GM19099 (cell line): ENCODE data around the gene SLC66A2.

ENCODE experiments used
- POLR2A ChIP-seq: IDR thresholded peaks from 3 replicates; pipeline ENCODE4 v1.6.1; 2011; ENCODE audit warnings: low read depth; ENCODE audit not compliant: insufficient read length; ENCODE audit errors: extremely low read depth

Gene SLC66A2

GRCh38 chr18:79923896-79924585 lies 27.4 kb downstream of the SLC66A2 start:
- no peak for TF ChIP-seq POLR2A

GRCh38 chr18:79922971-79923411 lies 28.5 kb downstream of the SLC66A2 start:
- TF ChIP-seq POLR2A, result no peak

GRCh38 chr18:79921984-79922965 lies 29.2 kb downstream of the SLC66A2 start:
- no peak for TF ChIP-seq POLR2A

GRCh38 chr18:79919089-79919488 lies 32.4 kb downstream of the SLC66A2 start:
- no peak for TF ChIP-seq POLR2A

GRCh38 chr18:79918615-79919011 lies 32.8 kb downstream of the SLC66A2 start:
- no peak for TF ChIP-seq POLR2A

GRCh38 chr18:79917853-79918614 lies 33.4 kb downstream of the SLC66A2 start:
- no peak for TF ChIP-seq POLR2A

- no peak for TF ChIP-seq POLR2A
Measured at GRCh38 chr18:79917169-79917852, 34.1 kb downstream of the SLC66A2 start.

GRCh38 chr18:79916546-79917168 lies 34.8 kb downstream of the SLC66A2 start:
- TF ChIP-seq POLR2A, result no peak

- no peak for TF ChIP-seq POLR2A
Measured at GRCh38 chr18:79916128-79916494, 35.3 kb downstream of the SLC66A2 start.

- no peak for TF ChIP-seq POLR2A
Measured at GRCh38 chr18:79915161-79916127, 36.0 kb downstream of the SLC66A2 start.

GRCh38 chr18:79914614-79915160 lies 36.8 kb downstream of the SLC66A2 start:
- TF ChIP-seq POLR2A, result no peak

GRCh38 chr18:79912994-79913831 lies 38.2 kb downstream of the SLC66A2 start:
- no peak for TF ChIP-seq POLR2A
